SK-N-MC (cell line): ENCODE data around the gene LRRC3B.

Experiments
- EZH2 ChIP-seq: fragments of 200-600 bp; sonication (generic); IDR thresholded peaks from one replicate; pipeline ENCODE4 v1.6.1; 2017; ENCODE audit warnings: antibody characterized with exemption
- FOXP2 ChIP-seq: optimal IDR thresholded peaks from 2 replicates; pipeline ENCODE3; 2011; ENCODE audit warnings: mild to moderate bottlenecking, moderate library complexity; ENCODE audit not compliant: insufficient read depth; ENCODE audit errors: extremely low read length, control extremely low read depth
- POLR2AphosphoS5 ChIP-seq: IDR thresholded peaks from 2 replicates; pipeline ENCODE4 v1.6.1; 2012; ENCODE audit warnings: mild to moderate bottlenecking, low read depth, low read length, borderline replicate concordance

DNA sequence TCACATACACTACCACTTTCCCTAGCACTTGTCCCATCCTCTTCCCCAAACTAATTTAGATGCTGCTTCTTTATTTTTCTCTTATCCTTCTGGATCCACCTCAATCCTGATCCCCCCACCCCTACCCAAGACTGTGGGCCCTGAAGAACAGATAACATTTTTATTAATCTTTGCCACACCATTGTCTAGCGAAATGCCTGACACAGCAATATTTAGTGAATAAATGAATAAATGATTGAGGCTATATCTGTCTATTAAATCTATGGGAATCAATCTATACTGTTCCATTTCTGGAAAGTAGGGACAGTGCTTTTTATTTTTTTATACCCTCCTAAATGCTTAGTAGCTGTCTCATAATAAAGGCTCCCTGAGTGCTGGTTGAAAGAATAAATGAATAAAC is 32.9 kb upstream of the LRRC3B start:
- TF ChIP-seq EZH2: no peak
- no peak for TF ChIP-seq POLR2AphosphoS5
- no peak for TF ChIP-seq FOXP2
